ENCODE measurements around the gene KMT2B. TPM values are rescaled to one million over a fixed set of nuclear protein-coding genes. Genes with fewer than 3 reads are reported as not detected.

Gene KMT2B
- total RNA-seq, 6 experiments from 2014 or later, result 10.5 to 23.1 (median 15.0) TPM

DNA sequence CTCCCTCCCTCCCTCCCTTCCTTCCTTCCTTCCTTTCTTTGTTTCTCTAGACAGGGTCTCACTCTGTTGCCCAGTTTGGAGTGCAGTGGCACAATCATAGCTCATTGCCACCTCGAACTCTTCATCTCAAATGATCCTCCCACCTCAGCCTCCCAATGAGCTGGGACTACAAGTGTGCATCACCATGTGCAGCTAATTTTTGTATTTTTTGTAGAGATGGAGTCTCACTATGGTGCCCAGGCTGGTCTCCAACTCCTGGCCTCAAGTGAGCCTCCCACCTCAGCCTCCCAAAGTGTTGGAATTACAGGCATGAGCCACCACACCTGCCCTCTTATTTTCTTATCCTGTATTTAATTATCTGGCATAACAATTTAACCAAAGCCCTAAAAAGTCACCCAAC is 47.1 kb upstream of the KMT2B start:
- H3K36me3 ChIP-seq, result no peaks in the 10 kb centered on the region
- H3K4me1 ChIP-seq, result peaks cover 0 to 5% (median 0%) of the 10 kb centered on the region in 4 donors
- ATAC-seq (no peak), DNase-seq (no peak)
- no peak overlapping the region for H3K27ac ChIP-seq
- intact Hi-C loops (cut with DNase I), result no loop called here
- 80% methylated on average over 1 of the region's 1 CpG for WGBS (ENCODE audit: insufficient coverage, low coverage, low lambda C conversion rate, missing lambda C conversion rate)
- no peak overlapping the region for H3K4me3 ChIP-seq
- H3K9me3 ChIP-seq, result no peaks in the 10 kb centered on the region
- TF ChIP-seq, protein P1, sequence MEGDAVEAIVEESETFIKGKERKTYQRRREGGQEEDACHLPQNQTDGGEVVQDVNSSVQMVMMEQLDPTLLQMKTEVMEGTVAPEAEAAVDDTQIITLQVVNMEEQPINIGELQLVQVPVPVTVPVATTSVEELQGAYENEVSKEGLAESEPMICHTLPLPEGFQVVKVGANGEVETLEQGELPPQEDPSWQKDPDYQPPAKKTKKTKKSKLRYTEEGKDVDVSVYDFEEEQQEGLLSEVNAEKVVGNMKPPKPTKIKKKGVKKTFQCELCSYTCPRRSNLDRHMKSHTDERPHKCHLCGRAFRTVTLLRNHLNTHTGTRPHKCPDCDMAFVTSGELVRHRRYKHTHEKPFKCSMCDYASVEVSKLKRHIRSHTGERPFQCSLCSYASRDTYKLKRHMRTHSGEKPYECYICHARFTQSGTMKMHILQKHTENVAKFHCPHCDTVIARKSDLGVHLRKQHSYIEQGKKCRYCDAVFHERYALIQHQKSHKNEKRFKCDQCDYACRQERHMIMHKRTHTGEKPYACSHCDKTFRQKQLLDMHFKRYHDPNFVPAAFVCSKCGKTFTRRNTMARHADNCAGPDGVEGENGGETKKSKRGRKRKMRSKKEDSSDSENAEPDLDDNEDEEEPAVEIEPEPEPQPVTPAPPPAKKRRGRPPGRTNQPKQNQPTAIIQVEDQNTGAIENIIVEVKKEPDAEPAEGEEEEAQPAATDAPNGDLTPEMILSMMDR (IDR thresholded peaks at IDR 0.05), result no peak
- no peak for TF ChIP-seq POLR2A (IDR thresholded peaks at IDR 0.05)
- no peaks in the 10 kb centered on the region for H3K27me3 ChIP-seq

DNA sequence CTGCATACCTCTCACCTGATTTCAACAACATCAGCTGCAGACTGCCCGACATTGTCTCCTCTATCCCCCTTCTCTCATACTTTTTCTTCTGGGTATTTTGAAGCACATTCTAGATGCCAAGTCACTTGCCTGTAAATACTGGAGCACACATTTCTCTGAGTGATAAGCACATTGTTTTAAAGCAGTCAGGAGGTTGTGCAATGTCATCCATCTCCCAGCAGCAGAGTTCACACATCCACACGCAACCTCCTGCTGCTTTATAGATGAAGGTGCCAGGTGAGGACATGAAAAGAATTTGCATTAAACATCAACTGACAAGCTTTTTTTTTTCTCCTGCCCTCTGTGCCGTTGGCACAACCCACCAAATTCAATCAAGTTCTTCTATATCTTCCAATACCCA is 46.0 kb upstream of the KMT2B start:
- H3K4me1 ChIP-seq, result peaks cover 0 to 5% (median 0%) of the 10 kb centered on the region in 4 donors
- no peaks in the 10 kb centered on the region for H3K27me3 ChIP-seq
- no peak overlapping the region for H3K27ac ChIP-seq
- DNase-seq (no peak), ATAC-seq (peak in 3 of 4 donors; percentile 31 to 67 (median 65))
- H3K9me3 ChIP-seq, result no peaks in the 10 kb centered on the region
- intact Hi-C loops (cut with DNase I), result no loop called here
- no peak overlapping the region for H3K4me3 ChIP-seq
- 11% methylated on average over 3 of the region's 3 CpGs for WGBS (ENCODE audit: insufficient coverage, low coverage, low lambda C conversion rate, missing lambda C conversion rate)
- TF ChIP-seq POLR2A (IDR thresholded peaks at IDR 0.05), result no peak
- TF ChIP-seq, protein P1 (IDR thresholded peaks at IDR 0.05), result no peak
- no peaks in the 10 kb centered on the region for H3K36me3 ChIP-seq

GRCh38 chr19:35673121-35673804 is 44.5 kb upstream of the KMT2B start:
- DNase-seq (peak in 2 of 3 donors; percentile 55 to 64), ATAC-seq (peak; percentile 67 to 89 (median 70))
- peak overlapping the region in 2 of 3 donors; percentile 3 to 19 for H3K4me3 ChIP-seq
- H3K36me3 ChIP-seq, result no peaks in the 10 kb centered on the region
- TF ChIP-seq, protein P1 (IDR thresholded peaks at IDR 0.05), result no peak
- TF ChIP-seq POLR2A (IDR thresholded peaks at IDR 0.05), result no peak
- no peak overlapping the region for H3K27ac ChIP-seq
- intact Hi-C loops (cut with DNase I), result no loop called here
- H3K4me1 ChIP-seq, result peaks cover 0 to 5% (median 0%) of the 10 kb centered on the region in 4 donors
- WGBS (ENCODE audit: insufficient coverage, low coverage, low lambda C conversion rate, missing lambda C conversion rate), result 4% methylated on average over 24 of the region's 39 CpGs
- H3K27me3 ChIP-seq, result no peaks in the 10 kb centered on the region
- H3K9me3 ChIP-seq, result no peaks in the 10 kb centered on the region

DNA sequence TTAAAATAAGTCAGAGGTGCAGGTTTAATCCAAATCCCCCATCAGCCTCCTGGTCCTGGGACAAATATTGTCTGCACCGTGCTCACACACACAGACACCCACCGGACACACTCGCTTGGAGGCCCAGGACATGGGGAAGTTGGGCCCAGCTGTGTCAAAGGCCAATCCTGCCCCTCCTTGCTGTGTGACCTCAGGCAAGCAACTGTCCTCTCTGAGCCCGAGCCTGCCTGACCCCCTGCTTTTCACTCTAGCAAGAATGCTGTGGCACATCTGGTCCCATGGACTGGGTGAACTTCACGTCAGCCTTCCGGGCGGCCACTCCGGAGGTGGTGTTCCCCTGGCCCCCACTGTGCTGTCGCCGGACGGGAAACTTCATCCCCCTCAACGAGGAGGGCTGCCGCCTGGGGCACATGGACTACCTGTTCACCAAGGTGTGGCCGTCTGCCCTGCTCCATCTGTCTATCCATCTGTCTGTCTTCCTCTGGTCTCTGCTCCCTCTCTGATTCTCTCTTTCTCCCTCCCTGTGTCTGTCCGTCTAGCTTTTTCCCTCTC is 42.1 kb upstream of the KMT2B start:
- Histone ChIP-seq H3K27me3 (no peaks in the 10 kb centered on the region), H3K4me3 (no peak overlapping the region), H3K36me3 (no peaks in the 10 kb centered on the region), H3K4me1 (peaks cover 0 to 5% (median 0%) of the 10 kb centered on the region in 4 donors), H3K9me3 (no peaks in the 10 kb centered on the region), H3K27ac (no peak overlapping the region)
- ATAC-seq (no peak), DNase-seq (no peak)
- TF ChIP-seq, protein P1 (IDR thresholded peaks at IDR 0.05), result no peak
- no peak for TF ChIP-seq POLR2A (IDR thresholded peaks at IDR 0.05)
- intact Hi-C loops (cut with DNase I), result no loop called here
- 76% methylated on average over 6 of the region's 15 CpGs for WGBS (ENCODE audit: insufficient coverage, low coverage, low lambda C conversion rate, missing lambda C conversion rate)

Measured in right lobe of liver (tissue), 6 donors.